HG02970 (cell line): ENCODE results near the gene ARHGAP10.
"Not testable (repeated sequence)": the region's sequence is repeated elsewhere in the genome, so short reads cannot be mapped to it uniquely, and the experiment has no call there.

Experiments
- ATAC-seq: cut with Tn5 transposase; IDR thresholded peaks from one replicate; pipeline ENCODE4 v1.9.1; 2021; ENCODE audit warnings: mild to moderate bottlenecking, moderate library complexity, moderate number of reproducible peaks; ENCODE audit not compliant: unreplicated experiment, low FRiP score

Gene ARHGAP10

GRCh38 chr4:147791865-147792264 lies 60.0 kb downstream of the ARHGAP10 start:
- ATAC-seq: no peak

GRCh38 chr4:147793569-147794313 lies 61.9 kb downstream of the ARHGAP10 start:
- no peak for ATAC-seq

GRCh38 chr4:147794314-147794680 lies 62.4 kb downstream of the ARHGAP10 start:
- ATAC-seq: no peak

GRCh38 chr4:147794787-147795413 lies 63.0 kb downstream of the ARHGAP10 start:
- peak; percentile 74 for ATAC-seq

GRCh38 chr4:147799057-147799456 lies 67.2 kb downstream of the ARHGAP10 start:
- not testable (repeated sequence) for ATAC-seq

GRCh38 chr4:147799986-147800555 lies 68.2 kb downstream of the ARHGAP10 start:
- peak; percentile 89 for ATAC-seq

GRCh38 chr4:147801820-147802219 lies 69.9 kb downstream of the ARHGAP10 start:
- ATAC-seq: no peak

- ATAC-seq: no peak
Observed at GRCh38 chr4:147802346-147802745, 70.5 kb downstream of the ARHGAP10 start.

- no peak for ATAC-seq
Observed at GRCh38 chr4:147805946-147806345, 74.1 kb downstream of the ARHGAP10 start.

- ATAC-seq: no peak
Observed at GRCh38 chr4:147808447-147808846, 76.6 kb downstream of the ARHGAP10 start.

GRCh38 chr4:147809211-147809610 lies 77.3 kb downstream of the ARHGAP10 start:
- ATAC-seq: no peak

- ATAC-seq: no peak
Observed at GRCh38 chr4:147811878-147812277, 80.0 kb downstream of the ARHGAP10 start.

- ATAC-seq: no peak
Observed at GRCh38 chr4:147813109-147813773, 81.4 kb downstream of the ARHGAP10 start.

- ATAC-seq: no peak
Observed at GRCh38 chr4:147813973-147814372, 82.1 kb downstream of the ARHGAP10 start.

GRCh38 chr4:147814376-147814775 lies 82.5 kb downstream of the ARHGAP10 start:
- ATAC-seq: no peak

GRCh38 chr4:147815741-147816140 lies 83.9 kb downstream of the ARHGAP10 start:
- no peak for ATAC-seq

GRCh38 chr4:147816382-147817254 lies 84.7 kb downstream of the ARHGAP10 start:
- no peak for ATAC-seq

GRCh38 chr4:147820975-147821374 lies 89.1 kb downstream of the ARHGAP10 start:
- ATAC-seq: no peak

- ATAC-seq: no peak
Observed at GRCh38 chr4:147821555-147821954, 89.7 kb downstream of the ARHGAP10 start.

- ATAC-seq: no peak
Observed at GRCh38 chr4:147822128-147822527, 90.2 kb downstream of the ARHGAP10 start.
